ENCODE measurements around the gene PTPN9.
A peak's percentile ranks its signal among the peaks of the same experiment; 100 is the strongest.

Gene PTPN9

DNA sequence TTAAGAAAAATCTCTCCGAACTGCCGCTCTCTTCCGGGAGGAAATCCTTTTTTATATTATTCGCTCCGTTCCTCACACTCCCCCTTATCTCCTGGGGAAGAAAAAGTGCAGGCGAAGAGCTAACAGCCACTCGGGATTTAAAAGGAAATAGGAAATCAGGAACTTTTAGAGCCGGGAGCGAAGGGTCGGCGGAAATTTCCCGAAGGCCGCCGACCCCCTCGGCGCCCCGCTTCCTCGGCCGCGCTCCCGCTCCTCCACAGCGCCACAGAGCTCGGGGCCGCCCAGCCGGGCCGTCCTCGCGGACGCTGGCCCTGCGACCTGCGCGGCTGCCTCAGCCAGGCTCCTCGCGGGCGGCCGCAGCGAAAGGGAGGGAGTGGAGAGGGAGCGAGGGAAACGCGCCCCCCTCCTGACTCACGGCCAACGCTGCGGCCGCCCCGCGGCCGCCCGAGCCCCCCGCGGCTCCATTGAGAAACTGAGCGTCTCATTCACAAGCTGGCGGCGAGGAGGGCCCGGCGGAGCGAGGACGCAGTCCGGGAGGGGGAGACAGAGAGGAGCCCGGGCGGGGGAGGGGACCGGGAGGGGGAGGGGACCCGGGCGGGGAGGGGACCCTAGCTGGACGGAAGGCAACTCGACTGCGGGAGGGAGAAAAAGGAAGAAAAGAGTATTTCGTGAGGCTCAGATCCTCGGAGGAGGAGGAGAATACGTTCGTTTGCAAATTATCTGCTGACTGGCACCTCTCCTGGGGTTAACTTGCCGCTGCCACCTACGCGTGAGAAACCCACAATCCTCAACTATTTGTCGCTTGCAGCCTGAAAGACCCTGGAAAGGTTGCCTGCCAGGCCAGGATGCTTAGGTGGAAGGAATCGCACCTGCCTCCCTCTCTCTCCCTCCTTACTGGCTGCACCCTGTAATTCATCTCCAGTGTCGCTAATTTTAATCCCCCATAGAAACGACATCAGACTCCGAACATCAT lies at the start of gene PTPN9:
Gene PTPN9, minus strand, starts transcription at position 368 of the 973 bp plus-strand sequence. CDS start 539 bp downstream, outside the sequence.
- H3K9me2 ChIP-seq (replicated peaks; ENCODE audit: insufficient read depth, low read length): no peaks in the 10 kb centered on the region
- no peaks in the 10 kb centered on the region for H3K27me3 ChIP-seq (ENCODE audit: low read length)
- H3K9ac ChIP-seq (ENCODE audit: low read length): peak within 1 kb of the TSS; percentile 97
- H3K36me3 ChIP-seq (ENCODE audit: low read length): no peaks in the 10 kb centered on the region
- peak within 1 kb of the TSS; percentile 95 for H2AFZ ChIP-seq (ENCODE audit: low read depth, low read length, severe bottlenecking)
- no peak for TF ChIP-seq EZH2phosphoT487 (conservative IDR thresholded peaks at IDR 0.05; ENCODE audit: low read length)
- TF ChIP-seq CTCF (IDR thresholded peaks at IDR 0.05; ENCODE audit: insufficient read depth, low read length, poor library complexity, severe bottlenecking): no peak
- H3F3A ChIP-seq (ENCODE audit: insufficient read depth): peaks cover 16% of the 10 kb centered on the region; the same call in 1 of the 2 replicates
- H3K27ac ChIP-seq (ENCODE audit: low read depth, low read length): peak within 1 kb of the TSS; percentile 84
- H3K4me3 ChIP-seq (ENCODE audit: insufficient read depth, low read length, poor library complexity, severe bottlenecking): peak within 1 kb of the TSS; percentile 79
- no peaks in the 10 kb centered on the region for H3K9me3 ChIP-seq (ENCODE audit: insufficient read depth, low read length)
- peak within 1 kb of the TSS; percentile 92 for H3K4me2 ChIP-seq (ENCODE audit: low read depth, low read length, poor library complexity, severe bottlenecking)
- no peaks in the 10 kb centered on the region for H4K20me1 ChIP-seq (ENCODE audit: low read depth, low read length)
- H3K79me2 ChIP-seq (ENCODE audit: insufficient read depth, low read length): peaks cover 32% of the 10 kb centered on the region

DNA sequence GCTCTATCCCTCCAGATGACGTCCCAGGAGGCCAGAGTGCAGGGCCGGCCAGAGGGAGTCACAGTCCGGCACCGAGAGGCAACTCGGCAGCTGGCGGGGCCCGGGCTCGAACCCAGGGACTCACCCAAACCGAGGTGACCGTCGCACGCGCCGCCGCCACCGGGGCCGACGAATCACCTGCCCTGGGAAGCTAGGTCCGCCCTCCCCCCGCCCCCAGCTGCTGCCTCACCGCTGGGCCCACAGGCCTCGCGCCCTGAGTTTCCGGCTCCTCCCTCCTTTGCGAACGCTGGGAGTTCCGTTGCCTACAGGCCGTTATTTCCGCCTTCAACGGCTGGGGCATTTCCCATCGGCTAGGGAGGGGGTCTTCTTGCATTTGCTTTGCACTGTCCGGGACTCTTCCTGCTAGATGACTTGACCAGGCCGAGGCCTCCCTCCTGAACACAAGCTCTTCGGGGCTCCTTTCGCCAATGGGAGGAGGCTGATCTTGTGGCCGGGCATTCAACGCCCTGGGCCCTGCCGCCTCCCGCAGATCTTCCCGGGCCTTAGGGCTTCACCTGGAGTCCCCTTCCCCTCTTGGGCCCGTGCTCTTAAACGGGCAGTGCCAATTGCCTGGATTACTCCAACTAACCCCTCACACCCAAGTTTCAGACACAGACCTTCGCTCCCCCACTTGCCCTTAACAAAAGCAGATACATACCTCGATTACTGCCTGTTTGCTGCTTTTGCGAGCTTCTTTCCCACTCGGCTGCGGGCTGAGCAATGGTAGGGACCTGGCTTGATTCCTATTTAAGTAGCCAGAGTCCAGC lies 46.6 kb upstream of the PTPN9 start, which contains the start of gene SNUPN:
Gene SNUPN, minus strand, starts transcription at position 184 of the 806 bp plus-strand sequence. CDS start 4,674 bp downstream, outside the sequence.
- H3F3A ChIP-seq (ENCODE audit: insufficient read depth): peaks cover 19% of the 10 kb centered on the region; the same call in 1 of the 2 replicates
- no peaks in the 10 kb centered on the region for H4K20me1 ChIP-seq (ENCODE audit: low read depth, low read length)
- H3K9me3 ChIP-seq (ENCODE audit: insufficient read depth, low read length): no peaks in the 10 kb centered on the region
- peak within 1 kb of the TSS; percentile 93 for H2AFZ ChIP-seq (ENCODE audit: low read depth, low read length, severe bottlenecking)
- peak within 1 kb of the TSS; percentile 91 for H3K4me2 ChIP-seq (ENCODE audit: low read depth, low read length, poor library complexity, severe bottlenecking)
- peak within 1 kb of the TSS; percentile 83 for H3K27ac ChIP-seq (ENCODE audit: low read depth, low read length)
- H3K9me2 ChIP-seq (replicated peaks; ENCODE audit: insufficient read depth, low read length): no peaks in the 10 kb centered on the region
- peak within 1 kb of the TSS; percentile 95 for H3K9ac ChIP-seq (ENCODE audit: low read length)
- TF ChIP-seq CTCF (IDR thresholded peaks at IDR 0.05; ENCODE audit: insufficient read depth, low read length, poor library complexity, severe bottlenecking) (no peak), EZH2phosphoT487 (conservative IDR thresholded peaks at IDR 0.05; ENCODE audit: low read length) (no peak)
- no peaks in the 10 kb centered on the region for H3K79me2 ChIP-seq (ENCODE audit: insufficient read depth, low read length)
- no peaks in the 10 kb centered on the region for H3K27me3 ChIP-seq (ENCODE audit: low read length)
- H3K4me3 ChIP-seq (ENCODE audit: insufficient read depth, low read length, poor library complexity, severe bottlenecking): peak within 1 kb of the TSS; percentile 100
- no peaks in the 10 kb centered on the region for H3K36me3 ChIP-seq (ENCODE audit: low read length)

DNA sequence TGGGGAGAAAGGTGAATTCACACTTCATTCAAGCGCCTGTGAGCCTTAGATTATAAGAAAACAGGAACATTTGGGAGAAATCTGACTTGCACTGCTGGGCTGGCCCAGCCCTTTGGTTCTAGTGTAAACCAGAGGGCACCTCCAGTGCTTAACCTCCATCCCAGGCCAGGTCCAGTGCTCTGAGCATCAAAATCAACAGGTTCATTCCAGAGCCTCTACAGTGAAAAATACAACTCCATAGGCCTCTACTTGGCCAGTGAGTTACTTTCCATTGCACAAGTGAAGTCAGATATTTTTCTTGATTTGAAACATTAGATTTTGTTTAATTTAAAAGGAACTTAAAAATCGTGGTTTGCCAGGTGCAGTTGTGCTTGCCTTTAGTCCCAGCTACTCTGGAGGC lies 43.4 kb upstream of the PTPN9 start:
- no peaks in the 10 kb centered on the region for H3K79me2 ChIP-seq (ENCODE audit: insufficient read depth, low read length)
- no peaks in the 10 kb centered on the region for H3K9me3 ChIP-seq (ENCODE audit: insufficient read depth, low read length)
- no peak overlapping the region for H3K4me3 ChIP-seq (ENCODE audit: insufficient read depth, low read length, poor library complexity, severe bottlenecking)
- H3K27me3 ChIP-seq (ENCODE audit: low read length): no peaks in the 10 kb centered on the region
- no peak for TF ChIP-seq CTCF (IDR thresholded peaks at IDR 0.05; ENCODE audit: insufficient read depth, low read length, poor library complexity, severe bottlenecking)
- no peak for TF ChIP-seq EZH2phosphoT487 (conservative IDR thresholded peaks at IDR 0.05; ENCODE audit: low read length)
- H3F3A ChIP-seq (ENCODE audit: insufficient read depth): peaks cover 19% of the 10 kb centered on the region; the same call in 1 of the 2 replicates
- H3K4me2 ChIP-seq (ENCODE audit: low read depth, low read length, poor library complexity, severe bottlenecking): no peak overlapping the region
- no peak overlapping the region for H2AFZ ChIP-seq (ENCODE audit: low read depth, low read length, severe bottlenecking)
- no peak overlapping the region for H3K9ac ChIP-seq (ENCODE audit: low read length)
- H4K20me1 ChIP-seq (ENCODE audit: low read depth, low read length): no peaks in the 10 kb centered on the region
- H3K9me2 ChIP-seq (replicated peaks; ENCODE audit: insufficient read depth, low read length): no peaks in the 10 kb centered on the region
- peaks cover 11% of the 10 kb centered on the region; the same call in 1 of the 2 replicates for H3K36me3 ChIP-seq (ENCODE audit: low read length)
- 0 out of 2 replicates have a peak overlapping the region, but pooled peaks have one; percentile 1 for H3K27ac ChIP-seq (ENCODE audit: low read depth, low read length)

Measured in SU-DHL-6 (cell line).